HEK293T (cell line): ENCODE results near the gene NLGN2.

ENCODE experiments used
- ARNT ChIP-seq: fragments of 450-650 bp; IDR thresholded peaks from 2 replicates; pipeline ENCODE4 v1.6.1; 2017; ENCODE audit warnings: mild to moderate bottlenecking
- FOXA1 ChIP-seq: fragments of 450-650 bp; IDR thresholded peaks from 2 replicates; pipeline ENCODE4 v1.6.1; 2016; ENCODE audit warnings: mild to moderate bottlenecking
- SP1 ChIP-seq: fragments of 450-650 bp; IDR thresholded peaks from 2 replicates; pipeline ENCODE4 v1.6.1; 2017
- SUZ12 ChIP-seq: fragments of 450-650 bp; IDR thresholded peaks from 2 replicates; pipeline ENCODE4 v1.6.1; 2016; ENCODE audit warnings: mild to moderate bottlenecking

GRCh38 chr17:7427549-7427948, 19.9 kb downstream of the NLGN2 start:
- TF ChIP-seq FOXA1 (no peak), ARNT (no peak), SUZ12 (no peak), SP1 (no peak)
